ENCODE results near the gene ARHGEF39.
A peak's percentile ranks its signal among the peaks of the same experiment; 100 is the strongest.

ARHGEF39 gene

DNA sequence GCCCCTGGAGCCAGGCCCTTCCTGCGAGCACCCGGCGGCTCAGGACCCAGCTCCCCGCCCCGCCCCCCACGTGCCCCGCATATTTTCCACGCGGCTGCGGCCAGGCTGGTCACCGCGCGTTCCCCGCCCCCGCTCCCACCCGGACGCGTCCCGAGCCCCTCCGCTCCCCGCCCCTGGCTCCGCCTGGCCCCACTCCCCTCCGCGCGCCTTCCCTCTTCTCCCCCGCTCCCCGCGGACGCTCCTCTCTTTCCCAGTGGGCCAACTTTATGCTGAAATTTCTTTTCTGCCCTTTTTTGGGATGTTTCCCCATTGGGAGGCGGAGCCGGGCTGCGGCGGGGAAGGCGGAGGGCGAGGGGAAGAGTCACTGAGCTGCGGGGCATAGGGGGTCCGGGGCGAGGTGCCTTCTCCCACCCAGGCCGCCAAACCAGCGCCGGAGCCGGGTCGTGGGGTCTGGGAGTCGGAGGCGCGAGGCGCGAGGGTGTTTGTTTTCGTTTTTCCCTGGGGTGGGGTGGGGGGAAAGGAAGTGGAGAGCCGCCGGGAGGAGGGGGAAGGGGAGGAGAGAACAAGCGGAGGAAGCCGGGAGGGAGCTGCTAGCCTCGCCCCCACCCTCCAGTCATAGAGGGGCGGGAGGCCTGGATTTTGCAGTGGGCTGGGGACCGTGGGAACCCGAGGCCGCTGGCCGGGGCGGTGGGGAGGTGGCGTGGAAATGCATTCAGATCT is 25.8 kb upstream of the ARHGEF39 start:
- DNase-seq, result no peak

DNA sequence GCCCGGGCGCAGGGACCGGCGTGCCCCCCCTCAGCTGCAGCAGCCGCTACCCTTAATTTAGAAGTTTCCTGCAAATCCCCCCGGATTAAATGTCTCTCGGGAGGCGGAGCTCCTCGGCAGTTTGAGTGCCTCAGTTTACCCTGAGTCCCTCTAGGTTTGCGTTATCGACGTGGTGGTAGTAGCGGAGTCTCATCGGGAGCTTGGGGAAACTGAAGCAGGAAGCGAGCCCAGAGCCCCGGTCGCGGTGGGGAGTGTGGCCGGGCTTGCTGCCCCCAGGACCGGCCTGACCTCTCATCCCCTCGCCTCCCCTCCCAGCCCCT is 25.3 kb upstream of the ARHGEF39 start:
- DNase-seq, result no peak

DNA sequence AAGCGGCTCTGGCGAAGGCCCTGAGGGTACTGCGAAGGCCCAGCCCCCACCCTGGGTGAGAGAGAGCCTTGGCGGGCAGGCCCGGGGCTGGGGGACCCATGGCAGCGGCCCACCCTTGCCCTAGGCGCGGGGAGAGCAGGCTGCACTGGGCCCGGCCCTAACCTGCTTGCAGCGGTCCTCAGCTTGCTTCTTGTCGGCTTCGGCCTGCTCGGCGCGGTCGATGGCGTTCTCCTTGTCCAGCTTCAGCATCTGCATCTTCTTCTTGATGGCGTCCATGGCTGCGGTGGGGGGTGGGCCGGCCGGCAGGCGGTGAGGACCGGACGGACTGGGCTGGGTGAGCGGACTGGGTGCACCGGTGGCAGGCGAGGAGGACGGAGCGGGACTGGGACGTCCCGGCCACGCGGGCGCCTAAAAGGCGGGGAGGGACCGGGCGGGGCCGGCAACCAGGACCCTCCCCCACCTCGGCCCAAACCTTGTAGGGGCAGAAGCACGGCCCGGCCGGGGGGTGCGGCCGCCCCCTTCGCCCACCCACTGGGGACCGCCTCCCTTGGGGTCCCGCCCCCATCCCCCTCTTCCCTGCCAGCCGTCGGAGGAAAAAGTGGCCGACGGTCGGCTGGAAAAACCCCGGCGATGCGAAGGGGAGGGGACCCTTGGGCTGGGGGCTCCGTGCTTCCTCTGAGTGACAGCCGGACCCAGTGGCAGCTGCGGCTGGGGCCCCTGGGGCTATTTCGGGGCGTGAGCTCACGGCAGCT is 24.7 kb upstream of the ARHGEF39 start, which contains the start of gene TPM2:
Gene TPM2, minus strand, starts transcription at position 384 of the 752 bp plus-strand sequence. Its CDS starts 108 bp downstream, at position 276.
- DNase-seq, result no peak

DNA sequence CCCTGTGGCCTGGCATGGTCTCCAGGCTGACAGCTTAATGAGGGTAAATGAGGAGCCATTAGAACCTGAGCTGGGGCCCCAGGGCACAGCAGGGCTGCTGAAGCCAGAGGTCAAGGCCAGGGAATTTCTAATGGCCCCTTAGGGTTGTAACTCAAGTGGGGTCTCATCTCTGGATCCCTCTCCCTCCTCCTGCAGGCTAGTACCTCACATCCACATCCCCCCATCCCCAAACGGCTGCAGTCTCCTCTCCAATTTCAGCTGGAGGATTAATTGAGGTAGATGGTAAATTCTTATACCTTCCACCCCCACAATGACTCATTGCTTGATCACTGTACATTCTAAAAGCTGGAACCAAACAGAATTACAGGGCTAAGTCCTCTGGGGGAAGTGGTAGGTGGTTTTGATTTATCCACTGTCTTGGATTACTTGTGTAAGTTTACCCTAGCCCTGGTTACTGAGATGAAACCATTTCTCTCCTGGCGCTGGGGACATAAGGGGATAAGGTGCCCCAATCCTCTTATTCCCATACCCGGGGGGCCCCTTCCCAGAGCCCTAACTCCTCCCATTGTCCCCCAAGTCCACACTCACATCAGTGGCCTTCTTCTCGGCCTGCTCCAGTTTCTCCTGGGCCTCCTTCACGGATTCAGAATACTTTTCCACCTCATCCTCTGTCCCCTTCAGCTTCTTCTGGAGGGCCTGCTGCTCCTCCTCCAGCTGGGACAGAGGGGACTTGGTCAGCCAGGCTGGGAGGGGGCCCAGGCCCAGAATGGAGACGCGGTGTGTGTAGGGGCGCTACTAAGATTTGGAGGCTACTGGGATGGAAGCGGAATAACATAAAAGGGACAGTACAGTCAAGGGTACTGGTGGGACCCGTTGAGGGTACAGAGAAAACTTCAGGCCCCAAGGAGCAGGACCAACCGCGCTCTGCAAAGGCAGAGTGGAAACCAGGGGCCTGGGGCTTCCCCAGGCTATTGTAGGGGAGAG is 23.9 kb upstream of the ARHGEF39 start:
- DNase-seq, result no peak

DNA sequence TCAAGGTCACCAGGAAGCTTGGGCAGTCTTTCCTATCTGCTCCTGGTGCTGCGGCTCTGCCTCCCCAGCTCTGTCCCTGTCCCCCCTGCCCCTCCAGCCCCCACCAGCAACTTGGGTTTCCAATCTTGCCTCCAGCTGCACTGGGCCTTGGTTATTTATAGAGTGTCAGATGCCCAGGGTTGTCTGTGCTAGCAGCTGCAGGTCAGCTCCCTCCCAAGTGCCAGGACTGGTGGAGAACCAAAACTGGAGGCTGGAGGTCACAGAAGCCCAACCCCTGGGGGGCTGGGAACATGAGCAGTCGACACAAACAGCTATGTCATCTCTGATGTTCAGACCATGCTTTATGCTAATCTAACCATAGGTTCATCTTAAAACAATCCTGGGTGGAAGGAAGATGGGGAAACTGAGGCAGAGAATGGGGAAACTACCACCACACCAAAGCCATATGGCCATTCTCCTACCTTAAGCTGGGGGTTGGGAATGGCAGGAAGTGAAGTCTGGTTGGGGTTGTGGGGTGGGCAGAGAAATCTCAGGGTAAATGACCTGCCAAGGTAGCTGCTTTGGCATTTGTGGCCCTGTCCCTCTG is 23.1 kb upstream of the ARHGEF39 start:
- no peak for DNase-seq

DNA sequence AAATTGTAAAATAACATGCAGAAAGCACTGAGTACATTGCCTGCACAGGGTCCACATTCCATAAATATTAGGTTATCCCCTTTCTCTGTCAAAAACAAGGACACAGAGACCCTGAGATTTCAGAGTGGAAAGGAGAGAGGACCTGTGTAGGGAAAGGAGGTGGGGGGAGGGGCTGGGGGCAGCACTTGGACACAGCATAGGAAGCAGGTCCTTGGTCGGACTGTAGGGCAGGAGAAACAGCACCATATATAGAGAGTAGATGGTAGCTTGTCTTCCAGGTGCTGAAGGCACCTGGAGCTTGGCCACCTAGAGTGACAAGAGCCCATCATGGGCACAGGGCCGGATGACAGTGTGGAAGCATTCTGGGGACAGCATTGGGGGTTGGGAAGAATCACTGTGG is 22.3 kb upstream of the ARHGEF39 start:
- DNase-seq, result no peak

DNA sequence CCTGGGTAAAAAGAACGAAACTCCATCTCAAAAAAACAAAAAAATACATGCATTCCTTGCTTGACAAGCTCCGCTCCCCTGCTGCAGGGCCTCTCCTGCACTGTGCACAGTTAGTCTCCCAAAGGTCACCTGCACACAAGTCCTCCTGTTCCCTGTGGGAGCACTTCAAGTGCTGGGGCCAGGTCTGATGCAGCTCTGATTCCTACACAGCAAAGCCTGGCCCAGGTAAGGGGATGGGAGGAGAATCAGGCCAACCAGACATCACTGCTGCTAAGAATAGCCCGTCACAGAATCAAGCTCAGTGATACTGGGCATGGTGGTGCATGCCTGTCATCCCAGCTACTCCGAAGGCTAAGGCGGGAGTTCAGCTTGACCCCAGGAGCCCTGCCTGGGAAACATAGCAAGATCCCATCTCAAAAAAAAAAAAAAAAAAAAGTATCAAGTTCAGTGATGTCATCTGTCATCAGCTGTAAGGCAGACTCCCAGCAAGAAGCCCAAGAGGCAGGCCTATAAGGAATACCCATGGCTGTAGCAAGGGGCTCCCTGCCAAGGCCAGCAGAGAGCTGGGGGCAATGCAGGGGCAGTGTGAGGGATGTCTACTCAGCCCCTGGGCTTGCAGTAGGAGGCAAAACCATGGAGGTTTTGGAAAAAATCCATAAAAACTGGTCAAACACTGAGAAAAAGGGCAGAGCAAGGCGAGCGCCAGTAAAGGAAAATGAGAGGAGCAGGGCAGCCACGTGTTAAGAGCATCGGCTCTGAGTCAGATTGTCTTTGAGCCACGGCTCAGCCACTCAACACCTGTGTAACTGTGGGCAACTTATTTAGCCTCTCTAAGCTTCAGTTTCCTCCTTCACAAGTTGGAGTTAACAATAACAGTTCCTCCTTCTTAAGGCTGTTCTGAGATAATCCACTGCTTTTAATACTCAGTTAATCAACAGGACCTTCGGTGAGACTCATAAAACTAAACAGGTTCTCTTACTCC is 21.5 kb upstream of the ARHGEF39 start:
- DNase-seq, result no peak

DNA sequence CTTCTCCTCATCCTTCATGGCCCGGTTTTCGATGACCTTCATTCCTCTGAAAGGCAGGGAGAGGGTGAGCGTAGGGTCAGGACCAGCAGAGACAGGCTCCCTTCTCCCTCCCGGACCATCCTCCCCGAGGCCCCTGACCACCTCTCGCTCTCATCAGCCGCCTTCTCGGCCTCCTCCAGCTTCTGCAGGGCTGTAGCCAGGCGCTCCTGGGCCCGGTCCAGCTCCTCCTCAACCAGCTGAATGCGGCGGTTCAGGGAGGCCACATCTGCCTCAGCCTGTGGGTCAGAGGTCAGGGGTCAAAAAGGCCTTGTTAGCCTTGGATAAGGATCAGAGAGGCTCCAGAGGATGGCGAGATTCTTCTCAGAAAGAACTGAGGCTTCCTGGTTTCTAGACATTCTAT is 20.5 kb upstream of the ARHGEF39 start:
- no peak for DNase-seq

DNA sequence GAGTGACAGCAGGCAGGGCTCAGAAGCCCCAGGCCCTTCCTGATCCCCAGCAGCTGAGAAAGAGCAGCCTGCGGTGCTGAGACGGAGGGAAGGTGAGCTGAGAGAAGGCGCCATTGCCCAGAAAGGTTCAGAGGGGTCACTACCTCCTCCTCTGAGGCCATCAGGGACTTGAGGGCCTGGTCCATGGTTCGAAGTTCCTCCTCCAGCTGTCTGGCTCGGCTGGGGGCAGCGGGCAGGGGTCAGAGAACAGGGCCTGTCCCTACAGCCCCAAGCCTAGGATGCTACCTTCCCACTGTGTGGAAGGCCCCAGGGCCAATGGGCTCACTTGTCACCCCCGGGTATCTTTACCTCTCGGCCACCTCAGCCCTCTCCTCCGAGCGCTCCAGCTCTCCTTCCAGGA is 19.9 kb upstream of the ARHGEF39 start:
- DNase-seq, result no peak

DNA sequence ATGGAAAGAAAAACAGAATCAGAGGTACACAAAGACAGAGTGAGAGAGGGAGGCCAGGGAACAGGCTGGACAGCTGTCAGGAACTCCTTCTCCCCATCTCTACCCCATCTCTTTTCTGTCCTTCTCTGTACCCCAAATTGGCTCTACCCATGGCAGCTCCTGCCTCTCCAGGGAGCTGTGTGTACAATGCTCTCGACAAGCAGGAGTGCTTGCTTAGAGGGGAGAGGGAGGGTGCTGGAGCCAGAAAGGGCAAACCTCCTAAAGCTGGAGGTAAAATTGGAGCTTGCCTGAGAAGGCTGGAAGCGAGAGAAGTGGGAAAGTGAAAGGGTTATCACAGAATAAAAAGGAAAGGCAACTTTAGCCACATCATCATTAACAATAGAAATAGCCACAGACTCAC is 18.3 kb upstream of the ARHGEF39 start:
- DNase-seq, result no peak

DNA sequence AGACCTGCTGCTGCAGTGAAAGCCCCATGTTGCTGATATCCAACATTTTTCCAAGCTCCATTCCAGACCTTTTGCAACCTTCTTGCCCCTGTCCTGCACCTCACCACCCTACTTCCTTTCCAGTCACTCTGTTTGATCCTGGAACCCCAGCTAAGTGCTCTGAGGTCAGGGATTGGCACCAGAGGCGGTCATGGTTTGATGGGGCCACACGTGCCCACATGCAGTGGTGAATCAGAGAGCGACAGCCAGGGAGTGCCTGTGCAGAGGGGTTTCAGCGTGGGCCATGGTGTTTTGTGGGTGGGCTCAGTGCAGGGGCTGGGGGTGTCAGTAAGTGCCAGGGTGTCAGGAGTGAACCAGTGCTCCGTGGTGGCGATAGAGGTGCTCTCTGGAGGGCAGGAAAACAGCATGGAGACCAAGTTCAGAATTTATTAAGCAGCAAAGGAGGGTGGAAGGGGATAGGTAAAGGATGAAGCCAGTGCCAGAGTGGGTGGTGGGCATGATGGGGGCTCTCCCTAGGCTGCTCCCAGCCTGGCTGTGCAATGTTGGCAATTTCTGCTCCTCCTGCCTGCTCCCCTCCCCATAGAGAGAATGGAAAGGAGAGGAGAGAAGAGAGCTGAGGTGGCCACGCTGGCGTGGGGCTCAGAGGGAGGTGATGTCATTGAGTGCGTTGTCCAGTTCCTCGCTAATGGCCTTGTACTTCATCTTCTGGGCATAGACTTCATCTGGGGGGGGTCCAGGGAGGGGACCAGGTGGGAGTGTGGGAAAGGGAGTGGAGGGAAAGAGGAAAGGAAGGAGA is 17.7 kb upstream of the ARHGEF39 start:
- DNase-seq, result no peak

DNA sequence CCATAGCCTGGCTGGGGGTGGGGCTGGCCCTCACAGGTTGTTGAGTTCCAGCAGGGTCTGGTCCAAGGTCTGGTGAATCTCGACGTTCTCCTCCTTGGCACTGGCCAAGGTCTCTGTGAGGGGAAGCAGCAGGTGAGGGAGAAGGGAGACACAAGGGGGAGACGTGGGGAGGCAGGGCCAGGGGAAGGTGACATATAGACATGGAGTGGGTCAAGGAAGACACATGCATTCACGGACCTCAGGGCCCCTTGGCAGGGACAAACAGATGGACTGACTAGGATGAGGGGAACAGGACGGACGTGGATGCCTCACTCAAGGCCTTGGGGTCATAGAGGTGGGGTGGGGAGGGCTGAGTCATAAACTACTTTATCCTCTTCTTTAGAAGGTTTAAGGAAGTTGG is 17.1 kb upstream of the ARHGEF39 start:
- DNase-seq, result no peak

DNA sequence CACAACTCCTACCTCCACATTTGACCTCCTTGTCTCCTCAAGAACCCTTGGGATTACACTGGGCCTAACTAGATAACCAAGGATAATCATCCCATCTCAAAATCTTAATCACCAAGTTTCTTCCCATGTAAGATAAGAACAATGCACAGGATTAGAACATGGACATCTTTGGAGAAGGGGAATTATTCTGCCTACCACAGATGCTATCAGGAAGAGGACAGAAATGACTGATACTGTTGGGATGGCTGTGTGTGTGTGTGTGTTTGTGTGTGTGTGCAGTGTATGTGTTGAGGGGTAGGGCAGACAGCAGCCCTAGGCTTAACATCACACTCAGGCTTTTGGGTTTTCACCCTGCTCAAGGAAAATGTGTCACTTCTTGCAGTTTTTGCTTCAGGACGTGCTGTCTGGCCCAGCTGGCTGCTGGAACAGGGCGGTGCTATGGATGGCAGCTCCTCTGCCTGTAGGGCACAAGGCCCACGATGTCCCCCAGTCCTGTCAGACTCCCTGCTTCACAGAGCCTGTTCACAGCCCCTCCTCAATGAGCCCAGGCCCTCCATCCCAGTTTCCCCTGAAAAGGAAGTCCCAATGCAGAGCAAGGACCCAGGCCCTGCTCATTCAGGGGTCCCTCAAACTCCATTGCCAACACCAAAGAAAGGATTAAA is 16.5 kb upstream of the ARHGEF39 start:
- DNase-seq, result no peak

DNA sequence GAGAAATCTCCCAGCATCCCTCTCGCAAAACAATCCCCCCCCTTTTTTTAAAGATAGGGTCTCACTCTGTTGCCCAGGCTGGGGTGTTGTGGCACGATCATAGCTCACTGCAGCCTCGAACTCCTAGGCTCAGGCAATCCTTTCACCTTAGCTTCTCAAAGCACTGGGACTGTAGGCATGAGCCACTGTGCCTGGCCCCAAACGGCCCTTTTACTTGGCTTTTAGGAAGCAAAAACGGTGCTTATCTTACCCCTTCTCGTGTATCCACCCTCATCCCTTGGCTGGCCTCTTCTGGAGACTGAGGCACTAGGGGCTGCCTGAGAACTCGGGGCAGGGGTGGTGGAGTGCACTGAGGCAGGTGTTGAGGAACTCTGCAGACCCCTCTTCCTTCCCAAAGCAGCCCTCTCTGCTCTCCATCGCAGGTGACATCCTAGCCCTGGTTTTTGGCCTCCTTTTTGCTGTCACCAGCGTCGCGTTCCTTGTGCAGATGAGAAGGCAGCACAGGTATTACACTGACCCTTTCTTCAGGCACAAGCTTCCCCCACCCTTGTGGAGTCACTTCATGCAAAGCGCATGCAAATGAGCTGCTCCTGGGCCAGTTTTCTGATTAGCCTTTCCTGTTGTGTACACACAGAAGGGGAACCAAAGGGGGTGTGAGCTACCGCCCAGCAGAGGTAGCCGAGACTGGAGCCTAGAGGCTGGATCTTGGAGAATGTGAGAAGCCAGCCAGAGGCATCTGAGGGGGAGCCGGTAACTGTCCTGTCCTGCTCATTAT is 15.5 kb upstream of the ARHGEF39 start:
- DNase-seq, result no peak

DNA sequence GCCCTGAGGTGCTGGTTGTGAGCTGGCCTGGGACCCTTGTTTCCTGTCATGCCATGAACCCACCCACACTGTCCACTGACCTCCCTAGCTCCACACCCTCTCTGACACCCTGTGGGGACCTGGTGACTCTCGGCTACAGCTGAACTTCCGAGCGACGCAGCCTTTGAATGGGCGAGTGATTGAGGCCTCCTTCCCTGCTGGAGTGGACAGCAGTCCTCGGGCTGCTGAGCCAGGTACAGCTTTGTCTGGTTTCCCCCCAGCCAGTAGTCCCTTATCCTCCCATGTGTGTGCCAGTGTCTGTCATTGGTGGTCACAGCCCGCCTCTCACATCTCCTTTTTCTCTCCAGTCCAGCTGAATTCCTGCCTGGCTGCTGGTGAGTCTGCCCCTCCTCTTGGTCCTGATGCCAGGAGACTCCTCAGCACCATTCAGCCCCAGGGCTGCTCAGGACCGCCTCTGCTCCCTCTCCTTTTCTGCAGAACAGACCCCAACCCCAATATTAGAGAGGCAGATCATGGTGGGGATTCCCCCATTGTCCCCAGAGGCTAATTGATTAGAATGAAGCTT is 14.9 kb upstream of the ARHGEF39 start:
- DNase-seq, result no peak

DNA sequence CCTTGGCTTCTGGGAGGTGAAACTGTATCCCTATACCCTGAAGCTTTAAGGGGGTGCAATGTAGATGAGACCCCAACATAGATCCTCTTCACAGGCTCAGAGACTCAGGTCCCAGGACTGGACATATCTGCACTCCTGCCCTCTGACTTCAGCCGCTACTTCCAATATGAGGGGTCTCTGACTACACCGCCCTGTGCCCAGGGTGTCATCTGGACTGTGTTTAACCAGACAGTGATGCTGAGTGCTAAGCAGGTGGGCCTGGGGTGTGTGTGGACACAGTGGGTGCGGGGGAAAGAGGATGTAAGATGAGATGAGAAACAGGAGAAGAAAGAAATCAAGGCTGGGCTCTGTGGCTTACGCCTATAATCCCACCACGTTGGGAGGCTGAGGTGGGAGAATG is 14.1 kb upstream of the ARHGEF39 start:
- DNase-seq, result no peak

DNA sequence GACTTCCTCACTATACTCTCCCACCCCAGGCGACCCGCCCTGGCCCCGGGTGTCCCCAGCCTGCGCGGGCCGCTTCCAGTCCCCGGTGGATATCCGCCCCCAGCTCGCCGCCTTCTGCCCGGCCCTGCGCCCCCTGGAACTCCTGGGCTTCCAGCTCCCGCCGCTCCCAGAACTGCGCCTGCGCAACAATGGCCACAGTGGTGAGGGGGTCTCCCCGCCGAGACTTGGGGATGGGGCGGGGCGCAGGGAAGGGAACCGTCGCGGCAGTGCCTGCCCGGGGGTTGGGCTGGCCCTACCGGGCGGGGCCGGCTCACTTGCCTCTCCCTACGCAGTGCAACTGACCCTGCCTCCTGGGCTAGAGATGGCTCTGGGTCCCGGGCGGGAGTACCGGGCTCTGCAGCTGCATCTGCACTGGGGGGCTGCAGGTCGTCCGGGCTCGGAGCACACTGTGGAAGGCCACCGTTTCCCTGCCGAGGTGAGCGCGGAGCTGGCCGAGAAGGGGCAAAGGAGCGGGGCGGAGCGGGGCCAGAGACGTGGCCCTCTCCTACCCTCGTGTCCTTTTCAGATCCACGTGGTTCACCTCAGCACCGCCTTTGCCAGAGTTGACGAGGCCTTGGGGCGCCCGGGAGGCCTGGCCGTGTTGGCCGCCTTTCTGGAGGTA is 10.9 kb upstream of the ARHGEF39 start:
- DNase-seq, result peak; percentile 46

DNA sequence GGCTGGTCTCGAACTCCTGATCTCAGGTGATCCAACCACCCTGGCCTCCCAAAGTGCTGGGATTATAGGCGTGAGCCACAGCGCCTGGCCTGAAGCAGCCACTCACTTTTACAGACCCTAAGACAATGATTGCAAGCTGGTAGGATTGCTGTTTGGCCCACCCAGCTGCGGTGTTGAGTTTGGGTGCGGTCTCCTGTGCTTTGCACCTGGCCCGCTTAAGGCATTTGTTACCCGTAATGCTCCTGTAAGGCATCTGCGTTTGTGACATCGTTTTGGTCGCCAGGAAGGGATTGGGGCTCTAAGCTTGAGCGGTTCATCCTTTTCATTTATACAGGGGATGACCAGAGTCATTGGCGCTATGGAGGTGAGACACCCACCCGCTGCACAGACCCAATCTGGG is 10.2 kb upstream of the ARHGEF39 start:
- DNase-seq, result no peak

DNA sequence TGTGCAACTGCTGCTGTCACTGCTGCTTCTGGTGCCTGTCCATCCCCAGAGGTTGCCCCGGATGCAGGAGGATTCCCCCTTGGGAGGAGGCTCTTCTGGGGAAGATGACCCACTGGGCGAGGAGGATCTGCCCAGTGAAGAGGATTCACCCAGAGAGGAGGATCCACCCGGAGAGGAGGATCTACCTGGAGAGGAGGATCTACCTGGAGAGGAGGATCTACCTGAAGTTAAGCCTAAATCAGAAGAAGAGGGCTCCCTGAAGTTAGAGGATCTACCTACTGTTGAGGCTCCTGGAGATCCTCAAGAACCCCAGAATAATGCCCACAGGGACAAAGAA is 9.0 kb upstream of the ARHGEF39 start:
- DNase-seq, result no peak
